Measurements from ENCODE around the gene F11.

Gene F11

DNA sequence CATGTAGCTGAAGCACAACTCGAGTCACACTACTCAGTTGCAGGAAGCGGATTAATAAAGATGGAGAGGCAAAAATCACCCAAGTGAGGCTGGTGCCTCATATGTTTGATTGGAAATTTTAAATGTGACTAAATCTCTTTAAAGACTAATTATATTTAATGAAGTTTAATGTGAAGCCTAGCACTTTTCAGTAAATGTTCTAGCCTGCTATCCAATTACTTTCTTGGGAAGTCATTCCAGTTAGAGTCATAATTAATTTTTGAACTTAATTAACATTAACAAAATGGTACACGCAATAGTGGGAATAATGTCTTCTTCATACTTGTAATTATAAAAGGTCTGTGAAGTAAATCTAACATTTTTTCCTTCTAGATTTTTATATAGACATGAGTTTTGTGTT, 20.6 kb downstream of the F11 start:
- Histone ChIP-seq H3K27me3 (no peaks in the 10 kb centered on the region), H3K4me3 (ENCODE audit: low read depth in 1 of 2, low read length in 1 of 2) (no peak overlapping the region), H3K9me3 (no peaks in the 10 kb centered on the region), H3K27ac (no peak overlapping the region), H3K4me1 (ENCODE audit: control insufficient read depth in 1 of 2, insufficient read depth in 1 of 2, low read depth in 1 of 2, low read length in 1 of 2) (no peaks in the 10 kb centered on the region), H3K36me3 (no peaks in the 10 kb centered on the region)
- TF ChIP-seq, protein P1, sequence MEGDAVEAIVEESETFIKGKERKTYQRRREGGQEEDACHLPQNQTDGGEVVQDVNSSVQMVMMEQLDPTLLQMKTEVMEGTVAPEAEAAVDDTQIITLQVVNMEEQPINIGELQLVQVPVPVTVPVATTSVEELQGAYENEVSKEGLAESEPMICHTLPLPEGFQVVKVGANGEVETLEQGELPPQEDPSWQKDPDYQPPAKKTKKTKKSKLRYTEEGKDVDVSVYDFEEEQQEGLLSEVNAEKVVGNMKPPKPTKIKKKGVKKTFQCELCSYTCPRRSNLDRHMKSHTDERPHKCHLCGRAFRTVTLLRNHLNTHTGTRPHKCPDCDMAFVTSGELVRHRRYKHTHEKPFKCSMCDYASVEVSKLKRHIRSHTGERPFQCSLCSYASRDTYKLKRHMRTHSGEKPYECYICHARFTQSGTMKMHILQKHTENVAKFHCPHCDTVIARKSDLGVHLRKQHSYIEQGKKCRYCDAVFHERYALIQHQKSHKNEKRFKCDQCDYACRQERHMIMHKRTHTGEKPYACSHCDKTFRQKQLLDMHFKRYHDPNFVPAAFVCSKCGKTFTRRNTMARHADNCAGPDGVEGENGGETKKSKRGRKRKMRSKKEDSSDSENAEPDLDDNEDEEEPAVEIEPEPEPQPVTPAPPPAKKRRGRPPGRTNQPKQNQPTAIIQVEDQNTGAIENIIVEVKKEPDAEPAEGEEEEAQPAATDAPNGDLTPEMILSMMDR (IDR thresholded peaks at IDR 0.05), result no peak

DNA sequence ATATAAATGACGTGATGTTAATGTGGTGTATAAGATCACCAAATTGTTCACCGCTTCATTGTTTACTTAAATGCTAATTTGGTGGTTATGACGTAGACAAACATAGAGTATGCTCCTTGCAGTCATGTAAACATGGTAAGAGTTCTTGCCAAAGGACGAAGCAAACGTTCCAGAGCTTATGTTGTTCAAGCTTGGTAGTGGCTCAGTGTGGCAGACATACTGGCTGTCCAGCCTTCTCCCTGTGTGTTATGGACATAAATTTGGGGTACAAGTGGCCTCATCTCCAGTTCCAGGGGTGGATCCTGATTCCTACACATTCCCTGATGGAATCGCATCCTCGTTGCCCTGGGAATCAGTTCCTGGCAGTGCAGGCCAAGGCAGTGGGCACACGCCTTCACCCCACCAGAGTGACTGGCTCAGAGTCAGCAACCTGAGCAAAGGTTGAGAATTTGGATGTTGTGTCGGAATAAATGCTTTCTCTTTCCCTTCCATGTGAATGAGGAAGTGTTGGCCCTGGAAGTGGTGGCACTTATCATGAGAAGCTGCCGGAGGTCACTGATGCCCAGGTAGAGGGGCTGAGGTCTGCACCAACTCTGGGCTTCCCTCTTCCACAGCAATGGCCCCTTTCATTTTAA, 25.4 kb downstream of the F11 start:
- H3K27ac ChIP-seq, result no peak overlapping the region
- H3K9me3 ChIP-seq, result no peaks in the 10 kb centered on the region
- no peaks in the 10 kb centered on the region for H3K27me3 ChIP-seq
- H3K36me3 ChIP-seq, result no peaks in the 10 kb centered on the region
- TF ChIP-seq, protein P1 (IDR thresholded peaks at IDR 0.05), result no peak
- no peak overlapping the region for H3K4me3 ChIP-seq (ENCODE audit: low read depth in 1 of 2, low read length in 1 of 2)
- no peaks in the 10 kb centered on the region for H3K4me1 ChIP-seq (ENCODE audit: control insufficient read depth in 1 of 2, insufficient read depth in 1 of 2, low read depth in 1 of 2, low read length in 1 of 2)

DNA sequence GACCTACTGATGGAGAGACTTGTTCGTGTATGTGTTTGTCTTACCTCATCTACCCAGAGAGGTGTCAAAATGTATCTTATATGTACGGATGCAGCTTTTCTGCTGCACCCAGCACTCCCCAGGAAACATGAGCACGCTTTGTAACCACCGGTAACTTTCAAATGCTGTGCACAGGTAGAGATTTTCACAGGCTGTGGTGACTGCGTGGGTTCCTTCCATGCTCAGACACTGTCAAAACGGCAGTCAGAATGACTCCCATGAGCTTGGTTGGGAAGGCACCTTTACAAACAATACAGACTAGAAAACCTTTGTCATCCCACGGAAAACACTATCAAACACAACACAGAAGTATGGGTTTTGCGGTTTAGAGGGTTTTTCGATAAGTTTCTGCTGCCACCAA, 28.2 kb downstream of the F11 start:
- no peaks in the 10 kb centered on the region for H3K9me3 ChIP-seq
- peaks cover 23% of the 10 kb centered on the region for H3K27me3 ChIP-seq
- no peaks in the 10 kb centered on the region for H3K36me3 ChIP-seq
- H3K4me3 ChIP-seq (ENCODE audit: low read depth in 1 of 2, low read length in 1 of 2), result no peak overlapping the region
- H3K4me1 ChIP-seq (ENCODE audit: control insufficient read depth in 1 of 2, insufficient read depth in 1 of 2, low read depth in 1 of 2, low read length in 1 of 2), result no peaks in the 10 kb centered on the region
- H3K27ac ChIP-seq, result no peak overlapping the region
- TF ChIP-seq, protein P1 (IDR thresholded peaks at IDR 0.05), result no peak

DNA sequence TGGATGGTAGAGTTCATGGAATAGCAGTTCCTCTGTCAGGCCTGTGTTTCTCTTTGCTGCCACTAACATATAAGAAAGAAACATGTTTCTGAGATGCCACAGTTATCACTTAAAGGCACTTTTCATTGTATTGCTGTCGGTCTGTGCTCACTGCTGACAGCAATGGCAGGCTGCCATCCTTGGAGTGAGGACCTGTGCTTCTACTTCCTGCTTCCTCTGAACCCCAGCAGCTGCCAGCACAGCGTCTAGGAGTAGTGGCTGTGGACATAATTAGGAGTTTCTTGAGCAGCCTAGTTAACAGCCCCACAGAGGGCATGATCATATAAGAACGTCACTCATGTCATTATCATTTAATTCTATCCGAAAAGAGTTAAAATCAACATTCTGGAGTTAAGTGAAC, 30.5 kb downstream of the F11 start:
- TF ChIP-seq, protein P1 (IDR thresholded peaks at IDR 0.05), result no peak
- H3K4me3 ChIP-seq (ENCODE audit: low read depth in 1 of 2, low read length in 1 of 2), result no peak overlapping the region
- H3K36me3 ChIP-seq, result no peaks in the 10 kb centered on the region
- H3K4me1 ChIP-seq (ENCODE audit: control insufficient read depth in 1 of 2, insufficient read depth in 1 of 2, low read depth in 1 of 2, low read length in 1 of 2), result no peaks in the 10 kb centered on the region
- H3K9me3 ChIP-seq, result no peaks in the 10 kb centered on the region
- H3K27me3 ChIP-seq, result peaks cover 27% of the 10 kb centered on the region
- H3K27ac ChIP-seq, result no peak overlapping the region

DNA sequence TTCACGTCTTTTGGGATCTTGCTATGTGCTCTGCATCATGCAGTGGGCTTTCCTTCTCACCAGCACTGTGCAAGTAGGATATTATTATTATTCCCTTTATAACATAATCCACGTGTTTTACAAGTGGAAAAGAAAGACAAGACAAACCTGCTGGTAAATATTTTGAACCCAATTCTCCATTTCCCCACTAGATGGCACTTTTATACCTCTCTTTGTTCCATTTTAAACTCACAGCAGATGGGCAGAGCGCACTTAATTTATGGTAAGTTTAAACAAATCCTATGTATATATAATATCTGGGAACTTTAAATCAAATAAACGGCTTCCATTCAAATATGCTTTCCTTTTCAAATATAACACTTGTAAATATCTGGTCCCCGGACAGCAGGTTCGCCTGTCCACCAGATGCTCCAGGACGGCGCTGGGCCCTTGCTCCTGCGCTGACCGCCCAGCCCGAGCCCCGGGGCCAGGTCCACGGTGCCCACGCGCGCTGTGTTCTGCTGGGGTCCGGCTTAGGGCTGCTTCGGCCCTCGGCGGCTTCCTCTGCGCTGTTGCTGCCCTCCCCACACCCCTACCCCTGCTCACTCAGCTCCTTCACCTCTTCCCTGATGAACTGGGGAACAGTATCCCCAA, 31.1 kb downstream of the F11 start:
- Histone ChIP-seq H3K4me3 (ENCODE audit: low read depth in 1 of 2, low read length in 1 of 2) (no peak overlapping the region), H3K4me1 (ENCODE audit: control insufficient read depth in 1 of 2, insufficient read depth in 1 of 2, low read depth in 1 of 2, low read length in 1 of 2) (no peaks in the 10 kb centered on the region), H3K27me3 (peaks cover 27% of the 10 kb centered on the region), H3K9me3 (no peaks in the 10 kb centered on the region), H3K27ac (no peak overlapping the region), H3K36me3 (no peaks in the 10 kb centered on the region)
- TF ChIP-seq, protein P1 (IDR thresholded peaks at IDR 0.05), result no peak

Data from neutrophil (primary cell).